Breast epithelium (tissue), 4 donors: Measurements from ENCODE around the gene NME7. TPM values are rescaled to one million over a fixed set of nuclear protein-coding genes. Genes with fewer than 3 reads are reported as not detected.
"Not testable (repeated sequence)": the region's sequence is repeated elsewhere in the genome, so short reads cannot be mapped to it uniquely, and the experiment has no call there.

ENCODE experiments used
- DNase-seq, 2 donors: peaks; one replicate each; pipeline ENCODE4 v3.0.0-alpha.2; 2019; ENCODE audit warnings: low spot score in 2 of 2
- H3K27ac ChIP-seq, 2 donors: fragments of 200-600 bp; sonication (generic) in 1 of 2; one replicate each; pipeline ENCODE4 v1.5.1; 2016 to 2019; ENCODE audit warnings: mild to moderate bottlenecking in 1 of 2
- H3K27me3 ChIP-seq, 2 donors: fragments of 200-600 bp; sonication (generic) in 1 of 2; one replicate each; pipeline versions ENCODE4 v1.5.1 to v1.6.0; 2017 to 2019; ENCODE audit warnings: control low read depth in 1 of 2, mild to moderate bottlenecking in 1 of 2
- H3K36me3 ChIP-seq: fragments of 200-600 bp; one replicate; pipeline ENCODE4 v1.5.1; 2019
- H3K4me1 ChIP-seq, 2 donors: fragments of 200-600 bp; sonication (generic); one replicate each; pipeline ENCODE4 v1.5.1; 2016 to 2019; ENCODE audit warnings: control low read depth in 1 of 2
- H3K4me3 ChIP-seq, 3 donors: fragments of 200-600 bp; sonication (generic); 1 replicate in 2 of 3; 2 replicates in 1 of 3; pipeline ENCODE4 v1.5.1; 2016 to 2019; ENCODE audit warnings: mild to moderate bottlenecking in 3 of 3, moderate library complexity in 2 of 3
- H3K9me3 ChIP-seq, 2 donors: fragments of 200-600 bp; sonication (generic) in 1 of 2; one replicate each; pipeline ENCODE4 v1.5.1; 2016 to 2019; ENCODE audit warnings: control low read depth in 1 of 2
- POLR2A ChIP-seq: fragments of 450-650 bp; IDR thresholded peaks from one replicate; pipeline ENCODE4 v1.6.1; 2016; ENCODE audit warnings: antibody characterized with exemption, mild to moderate bottlenecking, moderate library complexity
- POLR2AphosphoS5 ChIP-seq, 3 donors: sonication (generic); formaldehyde crosslinking; IDR thresholded peaks; one replicate each; pipeline ENCODE4 v1.6.1; 2017; ENCODE audit warnings: antibody characterized with exemption in 3 of 3
- intact Hi-C: fragments of 100-400 bp; cut with DNase I; formaldehyde crosslinking; loops from one replicate; pipeline ENCODE4 v1.15.1; 2023; ENCODE audit warnings: low total_unique reads
- total RNA-seq, 3 donors: library from RNA; depleted of rRNA; stranded (reverse); fragments of >200 nt; gene quantifications; one replicate each; pipeline ENCODE4 v1.1.0, GENCODE V29; 2016
- TF ChIP-seq, protein P1 (sequence below), 3 donors: fragments of 450-650 bp; IDR thresholded peaks; one replicate each; pipeline ENCODE4 v1.5.1; 2016 to 2017; ENCODE audit warnings: antibody characterized with exemption in 3 of 3, mild to moderate bottlenecking in 3 of 3, moderate library complexity in 3 of 3

NME7 gene
- total RNA-seq, 3 donors from 2014 or later = 13.0 to 22.8 (median 16.7) TPM

DNA sequence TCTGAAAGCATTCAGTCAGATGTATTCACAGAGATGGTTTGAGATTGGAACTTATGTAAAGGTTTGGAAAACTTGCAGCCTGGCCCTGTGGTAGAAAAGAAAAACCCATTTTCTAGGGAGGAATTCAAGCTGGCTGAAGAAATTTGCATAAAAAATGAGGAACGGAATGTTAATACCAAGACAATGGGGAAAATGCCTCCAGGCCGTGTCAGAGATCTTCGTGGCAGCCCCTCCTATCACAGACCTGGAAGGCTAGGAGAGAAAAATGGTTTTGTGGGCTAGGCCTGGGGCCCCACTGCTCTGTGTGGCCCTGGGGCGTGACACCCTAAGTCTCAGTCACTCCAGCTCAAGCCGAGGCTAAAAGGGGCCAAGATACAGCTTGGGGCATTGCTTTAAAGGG is 26.7 kb downstream of the NME7 start:
- no peaks in the 10 kb centered on the region for H3K27me3 ChIP-seq
- no peak overlapping the region for H3K4me3 ChIP-seq
- TF ChIP-seq POLR2AphosphoS5 (IDR thresholded peaks at IDR 0.05) = no peak
- TF ChIP-seq, protein P1, sequence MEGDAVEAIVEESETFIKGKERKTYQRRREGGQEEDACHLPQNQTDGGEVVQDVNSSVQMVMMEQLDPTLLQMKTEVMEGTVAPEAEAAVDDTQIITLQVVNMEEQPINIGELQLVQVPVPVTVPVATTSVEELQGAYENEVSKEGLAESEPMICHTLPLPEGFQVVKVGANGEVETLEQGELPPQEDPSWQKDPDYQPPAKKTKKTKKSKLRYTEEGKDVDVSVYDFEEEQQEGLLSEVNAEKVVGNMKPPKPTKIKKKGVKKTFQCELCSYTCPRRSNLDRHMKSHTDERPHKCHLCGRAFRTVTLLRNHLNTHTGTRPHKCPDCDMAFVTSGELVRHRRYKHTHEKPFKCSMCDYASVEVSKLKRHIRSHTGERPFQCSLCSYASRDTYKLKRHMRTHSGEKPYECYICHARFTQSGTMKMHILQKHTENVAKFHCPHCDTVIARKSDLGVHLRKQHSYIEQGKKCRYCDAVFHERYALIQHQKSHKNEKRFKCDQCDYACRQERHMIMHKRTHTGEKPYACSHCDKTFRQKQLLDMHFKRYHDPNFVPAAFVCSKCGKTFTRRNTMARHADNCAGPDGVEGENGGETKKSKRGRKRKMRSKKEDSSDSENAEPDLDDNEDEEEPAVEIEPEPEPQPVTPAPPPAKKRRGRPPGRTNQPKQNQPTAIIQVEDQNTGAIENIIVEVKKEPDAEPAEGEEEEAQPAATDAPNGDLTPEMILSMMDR (IDR thresholded peaks at IDR 0.05) = no peak
- TF ChIP-seq POLR2A = no peak
- intact Hi-C loops = no loop called here
- no peak overlapping the region for H3K27ac ChIP-seq
- no peaks in the 10 kb centered on the region for H3K36me3 ChIP-seq
- no peak for DNase-seq
- no peaks in the 10 kb centered on the region for H3K4me1 ChIP-seq
- H3K9me3 ChIP-seq = no peaks in the 10 kb centered on the region

- H3K4me1 ChIP-seq = no peaks in the 10 kb centered on the region
- H3K27ac ChIP-seq = no peak overlapping the region
- no peak for TF ChIP-seq POLR2A
- TF ChIP-seq, protein P1 (IDR thresholded peaks at IDR 0.05) = no peak
- TF ChIP-seq POLR2AphosphoS5 (IDR thresholded peaks at IDR 0.05) = no peak
- no peaks in the 10 kb centered on the region for H3K36me3 ChIP-seq
- no peaks in the 10 kb centered on the region for H3K9me3 ChIP-seq
- intact Hi-C loops = no loop called here
- DNase-seq = no peak
- H3K27me3 ChIP-seq = no peaks in the 10 kb centered on the region
- no peak overlapping the region for H3K4me3 ChIP-seq
Observed at GRCh38 chr1:169339773-169340172, 27.8 kb downstream of the NME7 start.

DNA sequence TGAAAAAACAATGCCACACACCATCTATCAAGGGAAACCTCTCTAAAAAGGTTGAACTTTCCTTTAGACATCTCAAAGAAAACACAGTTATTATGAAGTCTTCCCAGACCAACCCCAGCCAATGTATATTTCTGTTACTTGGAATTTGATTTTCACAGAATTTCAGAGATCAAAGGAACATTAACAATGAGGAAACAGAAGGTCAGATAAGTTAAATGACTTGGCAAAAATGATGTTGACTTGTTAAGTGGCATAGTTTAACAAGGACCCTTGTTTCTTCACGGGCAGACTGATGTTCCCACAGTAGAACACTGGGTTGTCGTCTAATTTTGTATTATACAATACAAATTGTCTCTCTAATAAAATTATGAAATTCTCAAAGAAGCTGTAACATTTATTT is 29.0 kb downstream of the NME7 start:
- no peak for TF ChIP-seq POLR2AphosphoS5 (IDR thresholded peaks at IDR 0.05)
- TF ChIP-seq POLR2A = no peak
- TF ChIP-seq, protein P1 (IDR thresholded peaks at IDR 0.05) = no peak

DNA sequence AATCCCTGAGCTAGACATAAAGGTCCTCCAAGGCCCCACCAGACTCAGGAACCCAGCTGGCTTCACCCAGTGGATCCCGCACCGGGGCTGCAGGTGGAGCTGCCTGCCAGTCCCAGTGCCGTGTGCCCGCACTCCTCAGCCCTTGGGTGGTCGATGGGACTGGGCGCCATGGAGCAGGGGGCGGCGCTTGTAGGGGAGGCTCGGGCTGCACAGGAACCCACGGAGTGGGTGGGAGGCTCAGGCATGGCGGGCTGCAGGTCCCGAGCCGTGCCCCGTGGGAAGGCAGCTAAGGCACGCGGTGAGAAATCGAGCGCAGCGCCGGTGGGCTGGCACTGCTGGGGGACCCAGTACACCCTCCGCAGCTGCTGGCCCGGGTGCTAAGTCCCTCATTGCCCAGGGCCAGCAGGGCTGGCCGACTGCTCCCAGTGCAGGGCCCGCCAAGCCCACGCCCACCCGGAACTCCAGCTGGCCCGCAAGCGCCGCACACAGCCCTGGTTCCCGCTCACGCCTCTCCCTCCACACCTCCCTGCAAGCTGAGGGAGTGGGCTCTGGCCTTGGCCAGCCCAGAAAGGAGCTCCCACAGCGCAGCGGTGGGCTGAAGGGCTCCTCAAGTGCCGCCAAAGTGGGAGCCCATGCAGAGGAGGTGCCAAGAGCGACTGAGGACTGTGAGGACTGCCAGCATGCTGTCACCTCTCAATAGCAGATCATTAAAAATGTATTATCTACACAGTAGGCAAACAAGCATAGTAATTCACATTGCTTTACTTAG is 30.5 kb downstream of the NME7 start:
- H3K36me3 ChIP-seq, H3K4me1 ChIP-seq, intact Hi-C loops, H3K4me3 ChIP-seq, H3K27me3 ChIP-seq, DNase-seq, H3K27ac ChIP-seq, H3K9me3 ChIP-seq: not testable (repeated sequence)

More for the DNA sequence above, 29.0 kb downstream of the NME7 start:
- H3K4me1 ChIP-seq = no peaks in the 10 kb centered on the region
- H3K27me3 ChIP-seq = no peaks in the 10 kb centered on the region
- H3K27ac ChIP-seq = no peak overlapping the region
- no peak overlapping the region for H3K4me3 ChIP-seq
- intact Hi-C loops = no loop called here
- H3K36me3 ChIP-seq = no peaks in the 10 kb centered on the region
- no peaks in the 10 kb centered on the region for H3K9me3 ChIP-seq
- DNase-seq = no peak

- H3K27me3 ChIP-seq, DNase-seq: not testable (repeated sequence)
Observed at GRCh38 chr1:169334727-169335126, 32.9 kb downstream of the NME7 start.

GRCh38 chr1:169330927-169331326 is 36.7 kb downstream of the NME7 start:
- H3K27ac ChIP-seq = no peak overlapping the region
- H3K9me3 ChIP-seq = peaks cover 0 to 6% of the 10 kb centered on the region in 2 donors
- no peaks in the 10 kb centered on the region for H3K27me3 ChIP-seq
- no peak overlapping the region for H3K4me3 ChIP-seq
- H3K4me1 ChIP-seq = no peaks in the 10 kb centered on the region
- intact Hi-C loops = no loop called here
- no peak for DNase-seq
- TF ChIP-seq, protein P1 (IDR thresholded peaks at IDR 0.05) = no peak
- TF ChIP-seq POLR2AphosphoS5 (IDR thresholded peaks at IDR 0.05) (no peak), POLR2A (no peak)
- no peaks in the 10 kb centered on the region for H3K36me3 ChIP-seq

More at GRCh38 chr1:169334727-169335126, 32.9 kb downstream of the NME7 start:
- H3K4me3 ChIP-seq, H3K36me3 ChIP-seq, H3K4me1 ChIP-seq, intact Hi-C loops, H3K9me3 ChIP-seq, H3K27ac ChIP-seq: not testable (repeated sequence)
